IPS DF 4.7 (cell line): ENCODE data around the gene SMAD9.

Experiments used
- DNase-seq: peaks from one replicate; pipeline ENCODE4 v3.0.0-alpha.2; 2013; ENCODE audit warnings: low spot score; ENCODE audit errors: extremely low read depth

Gene SMAD9

GRCh38 chr13:36818804-36819738 lies 101.0 kb downstream of the SMAD9 start, which contains the start of gene RFXAP:
RFXAP (plus strand) TSS chr13:36819222; CDS start chr13:36819358, 136 bp downstream.
- DNase-seq, result no peak

- DNase-seq, result no peak
Observed at GRCh38 chr13:36817996-36818803, 101.8 kb downstream of the SMAD9 start.

- DNase-seq, result no peak
Observed at GRCh38 chr13:36815062-36815461, 105.0 kb downstream of the SMAD9 start.

GRCh38 chr13:36814465-36814864 lies 105.6 kb downstream of the SMAD9 start:
- no peak for DNase-seq

- no peak for DNase-seq
Observed at GRCh38 chr13:36813225-36813624, 106.8 kb downstream of the SMAD9 start.

- DNase-seq, result no peak
Observed at GRCh38 chr13:36807616-36808015, 112.4 kb downstream of the SMAD9 start.

- DNase-seq, result no peak
Observed at GRCh38 chr13:36806102-36806501, 113.9 kb downstream of the SMAD9 start.

GRCh38 chr13:36804588-36804987 lies 115.5 kb downstream of the SMAD9 start:
- DNase-seq, result no peak

GRCh38 chr13:36801035-36801434 lies 119.0 kb downstream of the SMAD9 start:
- DNase-seq, result no peak

GRCh38 chr13:36796052-36796451 lies 124.0 kb downstream of the SMAD9 start:
- no peak for DNase-seq

- DNase-seq, result peak; percentile 85
Observed at GRCh38 chr13:36795463-36795862, 124.6 kb downstream of the SMAD9 start.
